Sigmoid colon (tissue), 4 donors: ENCODE data around the gene TPRX2.

Experiments
- EP300 ChIP-seq, 4 donors: sonication (generic); formaldehyde crosslinking; IDR thresholded peaks; one replicate each; pipeline ENCODE4 v1.6.1; 2017; ENCODE audit warnings: antibody characterized with exemption in 4 of 4
- POLR2A ChIP-seq, 2 donors: fragments of 450-650 bp; IDR thresholded peaks; one replicate each; pipeline ENCODE4 v1.6.1; 2016; ENCODE audit warnings: antibody characterized with exemption in 2 of 2, mild to moderate bottlenecking in 2 of 2, moderate library complexity in 2 of 2
- POLR2AphosphoS5 ChIP-seq, 4 donors: sonication (generic); formaldehyde crosslinking; IDR thresholded peaks; one replicate each; pipeline ENCODE4 v1.6.1; 2017; ENCODE audit warnings: antibody characterized with exemption in 4 of 4
- TF ChIP-seq, protein P1 (sequence below), 4 experiments: fragments of 450-650 bp in 3 of 4; fragments of 200-600 bp in 1 of 4; IDR thresholded peaks; one replicate each; pipeline ENCODE4 v1.5.1; 2016 to 2019; ENCODE audit warnings: antibody characterized with exemption in 4 of 4, mild to moderate bottlenecking in 3 of 4, moderate library complexity in 2 of 4

GRCh38 chr19:47839913-47840312 is 19.1 kb upstream of the TPRX2 start:
- TF ChIP-seq, protein P1, sequence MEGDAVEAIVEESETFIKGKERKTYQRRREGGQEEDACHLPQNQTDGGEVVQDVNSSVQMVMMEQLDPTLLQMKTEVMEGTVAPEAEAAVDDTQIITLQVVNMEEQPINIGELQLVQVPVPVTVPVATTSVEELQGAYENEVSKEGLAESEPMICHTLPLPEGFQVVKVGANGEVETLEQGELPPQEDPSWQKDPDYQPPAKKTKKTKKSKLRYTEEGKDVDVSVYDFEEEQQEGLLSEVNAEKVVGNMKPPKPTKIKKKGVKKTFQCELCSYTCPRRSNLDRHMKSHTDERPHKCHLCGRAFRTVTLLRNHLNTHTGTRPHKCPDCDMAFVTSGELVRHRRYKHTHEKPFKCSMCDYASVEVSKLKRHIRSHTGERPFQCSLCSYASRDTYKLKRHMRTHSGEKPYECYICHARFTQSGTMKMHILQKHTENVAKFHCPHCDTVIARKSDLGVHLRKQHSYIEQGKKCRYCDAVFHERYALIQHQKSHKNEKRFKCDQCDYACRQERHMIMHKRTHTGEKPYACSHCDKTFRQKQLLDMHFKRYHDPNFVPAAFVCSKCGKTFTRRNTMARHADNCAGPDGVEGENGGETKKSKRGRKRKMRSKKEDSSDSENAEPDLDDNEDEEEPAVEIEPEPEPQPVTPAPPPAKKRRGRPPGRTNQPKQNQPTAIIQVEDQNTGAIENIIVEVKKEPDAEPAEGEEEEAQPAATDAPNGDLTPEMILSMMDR (IDR thresholded peaks at IDR 0.05), result no peak
- TF ChIP-seq POLR2A (IDR thresholded peaks at IDR 0.05), result no peak
- TF ChIP-seq EP300 (IDR thresholded peaks at IDR 0.05), result no peak
- no peak for TF ChIP-seq POLR2AphosphoS5 (IDR thresholded peaks at IDR 0.05)
